ENCODE results near the gene RASGEF1C. TPM values are rescaled to one million over a fixed set of nuclear protein-coding genes. Genes with fewer than 3 reads are reported as not detected.

Gene RASGEF1C
- total and polyA plus RNA-seq, 5 experiments from 2014 or later, result not detected

GRCh38 chr5:180208435-180209081 is 453 bp downstream of the RASGEF1C start:
- H3K27ac Mint-ChIP-seq, result no peak overlapping the region
- H3K4me3 Mint-ChIP-seq, result peak overlapping the region; percentile 44 to 82 (median 68)
- peaks cover 0 to 6% (median 0%) of the 10 kb centered on the region in 9 donors for H3K9me3 Mint-ChIP-seq
- peaks cover 0 to 2% (median 0%) of the 10 kb centered on the region in 3 donors for H3K36me3 Mint-ChIP-seq
- peak; percentile 48 for ATAC-seq
- DNase-seq, result peak in 1 of 10 donors; percentile 6
- POLR2A ChIA-PET, result no interaction called here
- H3K4me1 Mint-ChIP-seq, result peaks cover 5 to 10% (median 8%) of the 10 kb centered on the region in 4 donors
- peaks cover 20 to 63% (median 43%) of the 10 kb centered on the region in 5 donors for H3K27me3 Mint-ChIP-seq

GRCh38 chr5:180208038-180208434 is 975 bp downstream of the RASGEF1C start:
- Mint-ChIP-seq H3K4me1 (peaks cover 5 to 10% (median 8%) of the 10 kb centered on the region in 4 donors), H3K4me3 (peak overlapping the region; percentile 44 to 82 (median 68)), H3K9me3 (peaks cover 0 to 4% (median 0%) of the 10 kb centered on the region in 9 donors), H3K36me3 (peaks cover 0 to under 1% (median 0%) of the 10 kb centered on the region in 3 donors), H3K27me3 (peaks cover 16 to 65% (median 43%) of the 10 kb centered on the region in 5 donors), H3K27ac (no peak overlapping the region)
- DNase-seq, result no peak
- POLR2A ChIA-PET, result no interaction called here
- no peak for ATAC-seq

GRCh38 chr5:180207593-180207992 is 1.4 kb downstream of the RASGEF1C start:
- no peaks in the 10 kb centered on the region for H3K36me3 Mint-ChIP-seq
- no peak for ATAC-seq
- H3K4me1 Mint-ChIP-seq, result peaks cover 5 to 10% (median 8%) of the 10 kb centered on the region in 4 donors
- no peak for DNase-seq
- POLR2A ChIA-PET, result no interaction called here
- no peak overlapping the region for H3K27ac Mint-ChIP-seq
- peaks cover 0 to 3% (median 0%) of the 10 kb centered on the region in 9 donors for H3K9me3 Mint-ChIP-seq
- peak overlapping the region in 7 of 10 donors; percentile 31 to 74 (median 50) for H3K4me3 Mint-ChIP-seq
- peaks cover 16 to 61% (median 40%) of the 10 kb centered on the region in 5 donors for H3K27me3 Mint-ChIP-seq

GRCh38 chr5:180206993-180207392 is 2.0 kb downstream of the RASGEF1C start:
- no peak for ATAC-seq
- H3K27me3 Mint-ChIP-seq, result peaks cover 16 to 55% (median 37%) of the 10 kb centered on the region in 5 donors

GRCh38 chr5:180205916-180206315 is 3.1 kb downstream of the RASGEF1C start:
- H3K36me3 Mint-ChIP-seq, result no peaks in the 10 kb centered on the region
- no peak overlapping the region for H3K27ac Mint-ChIP-seq
- H3K9me3 Mint-ChIP-seq, result peaks cover 0 to 2% (median 0%) of the 10 kb centered on the region in 9 donors
- H3K27me3 Mint-ChIP-seq, result peaks cover 15 to 49% (median 35%) of the 10 kb centered on the region in 5 donors
- ATAC-seq, result no peak
- H3K4me3 Mint-ChIP-seq, result no peak overlapping the region
- no peak for DNase-seq
- POLR2A ChIA-PET, result no interaction called here
- H3K4me1 Mint-ChIP-seq, result peaks cover 5 to 10% (median 8%) of the 10 kb centered on the region in 4 donors

More at GRCh38 chr5:180206993-180207392, 2.0 kb downstream of the RASGEF1C start:
- Mint-ChIP-seq H3K9me3 (peaks cover 0 to 2% (median 0%) of the 10 kb centered on the region in 9 donors), H3K4me3 (peak overlapping the region in 2 of 10 donors; percentile 20 to 52), H3K27ac (no peak overlapping the region), H3K4me1 (peaks cover 5 to 10% (median 8%) of the 10 kb centered on the region in 4 donors), H3K36me3 (no peaks in the 10 kb centered on the region)
- no peak for DNase-seq
- POLR2A ChIA-PET, result no interaction called here

GRCh38 chr5:180204276-180204819 is 4.7 kb downstream of the RASGEF1C start:
- no peak for ATAC-seq
- POLR2A ChIA-PET, result no interaction called here
- Mint-ChIP-seq H3K4me1 (peaks cover 5 to 10% (median 7%) of the 10 kb centered on the region in 4 donors), H3K27ac (no peak overlapping the region), H3K9me3 (no peaks in the 10 kb centered on the region), H3K27me3 (peaks cover 17 to 42% (median 30%) of the 10 kb centered on the region in 5 donors), H3K36me3 (no peaks in the 10 kb centered on the region), H3K4me3 (no peak overlapping the region)
- no peak for DNase-seq

GRCh38 chr5:180202939-180203573 is 6.0 kb downstream of the RASGEF1C start:
- no peak for DNase-seq
- H3K27ac Mint-ChIP-seq, result no peak overlapping the region
- H3K9me3 Mint-ChIP-seq, result peaks cover 0 to 2% (median 0%) of the 10 kb centered on the region in 9 donors
- H3K27me3 Mint-ChIP-seq, result peaks cover 13 to 42% (median 31%) of the 10 kb centered on the region in 5 donors
- H3K4me3 Mint-ChIP-seq, result no peak overlapping the region
- H3K36me3 Mint-ChIP-seq, result no peaks in the 10 kb centered on the region
- H3K4me1 Mint-ChIP-seq, result peaks cover under 1 to 4% (median 2%) of the 10 kb centered on the region in 4 donors
- no peak for ATAC-seq
- POLR2A ChIA-PET, result no interaction called here

GRCh38 chr5:180201051-180201987 is 7.7 kb downstream of the RASGEF1C start:
- no peak overlapping the region for H3K27ac Mint-ChIP-seq
- no peaks in the 10 kb centered on the region for H3K36me3 Mint-ChIP-seq
- POLR2A ChIA-PET, result no interaction called here
- DNase-seq, result peak in 1 of 10 donors; percentile 9
- H3K9me3 Mint-ChIP-seq, result peaks cover 0 to 2% (median 0%) of the 10 kb centered on the region in 9 donors
- H3K27me3 Mint-ChIP-seq, result peaks cover 8 to 33% (median 25%) of the 10 kb centered on the region in 5 donors
- no peak overlapping the region for H3K4me3 Mint-ChIP-seq
- no peak for ATAC-seq
- no peaks in the 10 kb centered on the region for H3K4me1 Mint-ChIP-seq

GRCh38 chr5:180199390-180199789 is 9.6 kb downstream of the RASGEF1C start:
- Mint-ChIP-seq H3K9me3 (peaks cover 0 to 2% (median 0%) of the 10 kb centered on the region in 9 donors), H3K27me3 (peaks cover 6 to 32% (median 22%) of the 10 kb centered on the region in 5 donors), H3K4me1 (no peaks in the 10 kb centered on the region), H3K36me3 (no peaks in the 10 kb centered on the region), H3K27ac (no peak overlapping the region), H3K4me3 (no peak overlapping the region)
- POLR2A ChIA-PET, result interaction anchor here (0.7 kb wide), 1 partner anchor 304 kb away, joined by 3 read pairs; no protein-coding TSS in a partner anchor
- DNase-seq, result no peak
- ATAC-seq, result no peak

GRCh38 chr5:180198208-180198607 is 10.8 kb downstream of the RASGEF1C start:
- Mint-ChIP-seq H3K27me3 (peaks cover 3 to 29% (median 21%) of the 10 kb centered on the region in 5 donors), H3K27ac (no peak overlapping the region), H3K9me3 (peaks cover 0 to 2% (median 0%) of the 10 kb centered on the region in 9 donors), H3K4me1 (no peaks in the 10 kb centered on the region), H3K4me3 (peak overlapping the region in 1 of 10 donors; percentile 20), H3K36me3 (no peaks in the 10 kb centered on the region)
- ATAC-seq (no peak), DNase-seq (no peak)
- POLR2A ChIA-PET, result no interaction called here

GRCh38 chr5:180197016-180197702 is 11.9 kb downstream of the RASGEF1C start:
- Mint-ChIP-seq H3K4me1 (no peaks in the 10 kb centered on the region), H3K36me3 (no peaks in the 10 kb centered on the region), H3K27me3 (peaks cover 3 to 24% (median 21%) of the 10 kb centered on the region in 5 donors), H3K27ac (no peak overlapping the region), H3K4me3 (no peak overlapping the region), H3K9me3 (peaks cover 0 to 2% (median 0%) of the 10 kb centered on the region in 9 donors)
- POLR2A ChIA-PET, result no interaction called here
- DNase-seq (no peak), ATAC-seq (no peak)

All from naive thymus-derived CD8-positive, alpha-beta T cell (primary cell).